ENCODE results near the gene F13A1. TPM values are rescaled to one million over a fixed set of nuclear protein-coding genes. Genes with fewer than 3 reads are reported as not detected.

F13A1 gene
- total and polyA plus RNA-seq, 2 of the 13 experiments (the other 11 are each of a cell fraction or from before 2014, with no cell fraction given) = not detected

DNA sequence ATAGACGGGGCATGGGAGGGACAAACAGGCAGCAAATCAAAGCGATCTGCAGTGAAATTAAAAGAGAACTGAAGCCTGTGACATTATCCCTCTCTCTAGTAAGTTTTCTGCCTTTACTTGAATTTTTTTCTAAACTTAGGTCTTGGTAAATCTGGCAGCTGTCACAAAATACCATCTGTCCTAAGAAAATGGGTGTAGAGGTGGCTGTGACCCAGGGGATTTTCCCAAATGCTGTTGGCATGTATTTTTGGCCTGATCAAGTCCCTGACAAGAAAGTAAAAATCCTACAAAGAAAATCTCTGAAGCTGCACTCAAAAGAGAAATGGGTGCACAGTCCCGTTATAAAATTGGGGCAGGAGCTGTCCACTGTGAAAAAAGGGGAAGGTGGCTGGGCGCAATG, 30.2 kb upstream of the F13A1 start (continued):
- TF ChIP-seq, protein P1, sequence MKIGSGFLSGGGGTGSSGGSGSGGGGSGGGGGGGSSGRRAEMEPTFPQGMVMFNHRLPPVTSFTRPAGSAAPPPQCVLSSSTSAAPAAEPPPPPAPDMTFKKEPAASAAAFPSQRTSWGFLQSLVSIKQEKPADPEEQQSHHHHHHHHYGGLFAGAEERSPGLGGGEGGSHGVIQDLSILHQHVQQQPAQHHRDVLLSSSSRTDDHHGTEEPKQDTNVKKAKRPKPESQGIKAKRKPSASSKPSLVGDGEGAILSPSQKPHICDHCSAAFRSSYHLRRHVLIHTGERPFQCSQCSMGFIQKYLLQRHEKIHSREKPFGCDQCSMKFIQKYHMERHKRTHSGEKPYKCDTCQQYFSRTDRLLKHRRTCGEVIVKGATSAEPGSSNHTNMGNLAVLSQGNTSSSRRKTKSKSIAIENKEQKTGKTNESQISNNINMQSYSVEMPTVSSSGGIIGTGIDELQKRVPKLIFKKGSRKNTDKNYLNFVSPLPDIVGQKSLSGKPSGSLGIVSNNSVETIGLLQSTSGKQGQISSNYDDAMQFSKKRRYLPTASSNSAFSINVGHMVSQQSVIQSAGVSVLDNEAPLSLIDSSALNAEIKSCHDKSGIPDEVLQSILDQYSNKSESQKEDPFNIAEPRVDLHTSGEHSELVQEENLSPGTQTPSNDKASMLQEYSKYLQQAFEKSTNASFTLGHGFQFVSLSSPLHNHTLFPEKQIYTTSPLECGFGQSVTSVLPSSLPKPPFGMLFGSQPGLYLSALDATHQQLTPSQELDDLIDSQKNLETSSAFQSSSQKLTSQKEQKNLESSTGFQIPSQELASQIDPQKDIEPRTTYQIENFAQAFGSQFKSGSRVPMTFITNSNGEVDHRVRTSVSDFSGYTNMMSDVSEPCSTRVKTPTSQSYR (CRISPR knock-in tag; IDR thresholded peaks at IDR 0.05; ENCODE audit: borderline replicate concordance) = no peak

DNA sequence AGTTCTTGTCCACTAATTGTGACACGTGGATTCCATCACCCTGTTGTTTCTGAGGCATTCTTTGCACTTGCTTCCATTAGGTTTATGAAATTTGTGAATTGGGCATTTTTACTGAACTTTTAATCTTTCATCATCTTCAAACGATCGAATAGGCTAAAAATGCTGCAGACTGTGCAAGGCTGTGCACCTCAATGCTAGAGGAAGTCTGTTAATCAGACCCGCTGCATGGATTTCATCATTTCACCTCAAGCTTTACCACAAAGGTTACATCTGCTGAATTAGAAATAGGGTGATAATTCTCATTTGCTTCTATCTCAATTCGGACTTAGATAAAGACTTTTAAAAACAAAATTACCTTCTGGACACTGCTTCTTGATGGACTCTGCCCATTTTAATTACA, 27.8 kb upstream of the F13A1 start:
- ATAC-seq = no peak
- BruUV-seq (replicated peaks) = no TSS peak
- 6% methylated on average over 5 of the region's 5 CpGs for WGBS (ENCODE audit: low lambda C conversion rate)

DNA sequence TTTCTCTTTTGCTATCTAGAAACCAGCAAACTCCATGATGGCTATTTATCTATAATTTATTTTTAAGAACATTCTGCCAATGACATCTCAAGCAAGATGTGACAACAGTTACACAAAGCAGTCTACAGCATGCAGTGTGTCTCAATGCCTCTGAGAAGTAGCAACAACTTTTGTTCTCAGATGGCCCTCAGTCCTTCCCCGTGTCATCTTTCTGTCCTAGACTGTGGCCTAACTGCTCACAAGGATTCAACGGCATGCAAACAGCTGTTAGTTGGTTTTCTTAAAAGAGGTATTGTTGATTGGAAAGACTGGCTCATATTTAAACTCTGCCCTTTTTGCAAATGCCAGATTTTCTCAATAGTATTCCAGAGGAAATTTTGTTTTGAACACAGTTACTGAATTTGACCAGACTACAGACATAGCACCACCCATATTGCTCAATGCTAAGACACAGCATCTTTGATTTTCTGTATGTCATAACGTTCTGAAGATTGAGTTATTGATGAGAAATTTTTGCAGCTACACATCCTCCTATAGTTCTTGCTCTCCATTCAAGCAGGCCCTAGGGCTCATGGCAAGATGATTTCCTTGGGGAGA, 26.1 kb upstream of the F13A1 start:
- FAIRE-seq (no peak), DNase-seq (ENCODE audit: low spot score) (no peak), ATAC-seq (no peak)
- H3K27ac ChIP-seq (ENCODE audit: extremely low read length, insufficient read depth, low read length) = no peak overlapping the region
- BruUV-seq (replicated peaks) = no TSS peak
- intact Hi-C loops (cut with micrococcal nuclease; ENCODE audit: unreplicated experiment) = no loop called here
- H3K27me3 ChIP-seq (ENCODE audit: control insufficient read depth in 1 of 2, insufficient read depth in 2 of 2, low read length in 2 of 2) = peaks cover 0 to 4% of the 10 kb centered on the region in 2 experiments; a peak in 1 of 5 replicates
- POLR2A ChIA-PET = no interaction called here
- no peaks in the 10 kb centered on the region for H4K20me1 ChIP-seq (ENCODE audit: insufficient read depth, low read length)
- in situ Hi-C loops (cut with HindIII; ENCODE audit: extremely low pct_ligation_motif_present, low pct_unique_long_range_greater_than_20kb) = no loop called here
- no peaks in the 10 kb centered on the region for H3K79me2 ChIP-seq (ENCODE audit: insufficient read depth, low read length)
- no peak overlapping the region for H2AFZ ChIP-seq (ENCODE audit: low read length)
- H3K4me3 ChIP-seq (replicated peaks in 1 of 3; ENCODE audit: insufficient read depth in 1 of 3, low read depth in 2 of 3, low read length in 3 of 3) = no peak overlapping the region
- H3K9me3 ChIP-seq (ENCODE audit: low read length) = no peaks in the 10 kb centered on the region
- H3K36me3 ChIP-seq (replicated peaks in 1 of 2; ENCODE audit: control insufficient read depth in 1 of 2, insufficient read depth in 2 of 2, low read length in 2 of 2) = no peaks in the 10 kb centered on the region
- H3K4me2 ChIP-seq (ENCODE audit: low read depth, low read length) = no peak overlapping the region
- CTCF ChIA-PET (ENCODE audit: low intra/inter-chr PET ratio, low total read pairs) = no interaction called here
- H3K9ac ChIP-seq (ENCODE audit: insufficient read depth, low read depth, low read length) = no peak overlapping the region
- H3K4me1 ChIP-seq (ENCODE audit: insufficient read depth, low read length) = no peaks in the 10 kb centered on the region
- 0% methylated on average over 3 of the region's 3 CpGs for WGBS (ENCODE audit: low lambda C conversion rate)
- TF ChIP-seq, protein P2, sequence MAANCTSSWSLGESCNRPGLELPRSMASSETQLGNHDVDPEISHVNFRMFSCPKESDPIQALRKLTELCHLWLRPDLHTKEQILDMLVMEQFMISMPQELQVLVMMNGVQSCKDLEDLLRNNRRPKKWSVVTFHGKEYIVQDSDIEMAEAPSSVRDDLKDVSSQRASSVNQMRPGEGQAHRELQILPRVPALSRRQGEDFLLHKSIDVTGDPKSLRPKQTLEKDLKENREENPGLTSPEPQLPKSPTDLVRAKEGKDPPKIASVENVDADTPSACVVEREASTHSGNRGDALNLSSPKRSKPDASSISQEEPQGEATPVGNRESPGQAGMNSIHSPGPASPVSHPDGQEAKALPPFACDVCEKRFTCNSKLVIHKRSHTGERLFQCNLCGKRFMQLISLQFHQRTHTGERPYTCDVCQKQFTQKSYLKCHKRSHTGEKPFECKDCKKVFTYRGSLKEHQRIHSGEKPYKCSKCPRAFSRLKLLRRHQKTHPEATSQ (CRISPR knock-in tag; IDR thresholded peaks at IDR 0.05; ENCODE audit: borderline replicate concordance) = no peak
- TF ChIP-seq, protein P3, sequence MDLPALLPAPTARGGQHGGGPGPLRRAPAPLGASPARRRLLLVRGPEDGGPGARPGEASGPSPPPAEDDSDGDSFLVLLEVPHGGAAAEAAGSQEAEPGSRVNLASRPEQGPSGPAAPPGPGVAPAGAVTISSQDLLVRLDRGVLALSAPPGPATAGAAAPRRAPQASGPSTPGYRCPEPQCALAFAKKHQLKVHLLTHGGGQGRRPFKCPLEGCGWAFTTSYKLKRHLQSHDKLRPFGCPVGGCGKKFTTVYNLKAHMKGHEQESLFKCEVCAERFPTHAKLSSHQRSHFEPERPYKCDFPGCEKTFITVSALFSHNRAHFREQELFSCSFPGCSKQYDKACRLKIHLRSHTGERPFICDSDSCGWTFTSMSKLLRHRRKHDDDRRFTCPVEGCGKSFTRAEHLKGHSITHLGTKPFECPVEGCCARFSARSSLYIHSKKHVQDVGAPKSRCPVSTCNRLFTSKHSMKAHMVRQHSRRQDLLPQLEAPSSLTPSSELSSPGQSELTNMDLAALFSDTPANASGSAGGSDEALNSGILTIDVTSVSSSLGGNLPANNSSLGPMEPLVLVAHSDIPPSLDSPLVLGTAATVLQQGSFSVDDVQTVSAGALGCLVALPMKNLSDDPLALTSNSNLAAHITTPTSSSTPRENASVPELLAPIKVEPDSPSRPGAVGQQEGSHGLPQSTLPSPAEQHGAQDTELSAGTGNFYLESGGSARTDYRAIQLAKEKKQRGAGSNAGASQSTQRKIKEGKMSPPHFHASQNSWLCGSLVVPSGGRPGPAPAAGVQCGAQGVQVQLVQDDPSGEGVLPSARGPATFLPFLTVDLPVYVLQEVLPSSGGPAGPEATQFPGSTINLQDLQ (CRISPR knock-in tag; IDR thresholded peaks at IDR 0.05) = no peak
- TF ChIP-seq, protein P4, sequence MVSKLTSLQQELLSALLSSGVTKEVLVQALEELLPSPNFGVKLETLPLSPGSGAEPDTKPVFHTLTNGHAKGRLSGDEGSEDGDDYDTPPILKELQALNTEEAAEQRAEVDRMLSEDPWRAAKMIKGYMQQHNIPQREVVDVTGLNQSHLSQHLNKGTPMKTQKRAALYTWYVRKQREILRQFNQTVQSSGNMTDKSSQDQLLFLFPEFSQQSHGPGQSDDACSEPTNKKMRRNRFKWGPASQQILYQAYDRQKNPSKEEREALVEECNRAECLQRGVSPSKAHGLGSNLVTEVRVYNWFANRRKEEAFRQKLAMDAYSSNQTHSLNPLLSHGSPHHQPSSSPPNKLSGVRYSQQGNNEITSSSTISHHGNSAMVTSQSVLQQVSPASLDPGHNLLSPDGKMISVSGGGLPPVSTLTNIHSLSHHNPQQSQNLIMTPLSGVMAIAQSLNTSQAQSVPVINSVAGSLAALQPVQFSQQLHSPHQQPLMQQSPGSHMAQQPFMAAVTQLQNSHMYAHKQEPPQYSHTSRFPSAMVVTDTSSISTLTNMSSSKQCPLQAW (CRISPR knock-in tag; IDR thresholded peaks at IDR 0.05) = no peak
- TF ChIP-seq NONO (IDR thresholded peaks at IDR 0.05) (no peak), NONO (CRISPR knock-in tag; conservative IDR thresholded peaks at IDR 0.05) (no peak)

More for the DNA sequence above, 27.8 kb upstream of the F13A1 start:
- no peaks in the 10 kb centered on the region for H3K9me3 ChIP-seq (ENCODE audit: low read length)
- TF ChIP-seq NPAS2 (CRISPR knock-in tag; IDR thresholded peaks at IDR 0.05; ENCODE audit: borderline replicate concordance) = no peak
- no peaks in the 10 kb centered on the region for H3K4me1 ChIP-seq (ENCODE audit: insufficient read depth, low read length)
- intact Hi-C loops (cut with micrococcal nuclease; ENCODE audit: unreplicated experiment) (no loop called here), in situ Hi-C loops (cut with HindIII; ENCODE audit: extremely low pct_ligation_motif_present, low pct_unique_long_range_greater_than_20kb) (no loop called here)
- H3K27ac ChIP-seq (ENCODE audit: extremely low read length, insufficient read depth, low read length) = no peak overlapping the region
- ChIA-PET CTCF (ENCODE audit: low intra/inter-chr PET ratio, low total read pairs) (no interaction called here), POLR2A (no interaction called here)
- H2AFZ ChIP-seq (ENCODE audit: low read length) = no peak overlapping the region
- H4K20me1 ChIP-seq (ENCODE audit: insufficient read depth, low read length) = no peaks in the 10 kb centered on the region
- H3K9ac ChIP-seq (ENCODE audit: insufficient read depth, low read depth, low read length) = no peak overlapping the region
- no peak overlapping the region for H3K4me2 ChIP-seq (ENCODE audit: low read depth, low read length)
- H3K79me2 ChIP-seq (ENCODE audit: insufficient read depth, low read length) = no peaks in the 10 kb centered on the region
- H3K36me3 ChIP-seq (replicated peaks in 1 of 2; ENCODE audit: control insufficient read depth in 1 of 2, insufficient read depth in 2 of 2, low read length in 2 of 2) = no peaks in the 10 kb centered on the region
- H3K4me3 ChIP-seq (replicated peaks in 1 of 3; ENCODE audit: insufficient read depth in 1 of 3, low read depth in 2 of 3, low read length in 3 of 3) = no peak overlapping the region
- no peak for FAIRE-seq
- DNase-seq (ENCODE audit: low spot score) = no peak
- H3K27me3 ChIP-seq (ENCODE audit: control insufficient read depth in 1 of 2, insufficient read depth in 2 of 2, low read length in 2 of 2) = peaks cover 0 to 11% of the 10 kb centered on the region in 2 experiments; a peak in 1 of 5 replicates

Measured in HepG2 (cell line).